ENCODE measurements around the gene ANO1. TPM values are rescaled to one million over a fixed set of nuclear protein-coding genes. Genes with fewer than 3 reads are reported as not detected.

The ANO1 gene
- polyA plus RNA-seq, 3 donors: not detected

- H3K27ac Mint-ChIP-seq: no peak overlapping the region
- Histone ChIP-seq H2AFZ (ENCODE audit: insufficient read depth, low read depth, low read length, poor library complexity, severe bottlenecking) (no peak overlapping the region), H3K27ac (ENCODE audit: low read depth in 1 of 2, low read length in 2 of 2) (no peak overlapping the region), H3K4me2 (replicated peaks; ENCODE audit: extremely low read depth, low read length, poor library complexity, severe bottlenecking) (no peak overlapping the region), H3K36me3 (replicated peaks in 1 of 2; ENCODE audit: control insufficient read depth in 1 of 2, insufficient read depth in 2 of 2, low read length in 2 of 2) (no peaks in the 10 kb centered on the region), H3K27me3 (ENCODE audit: control insufficient read depth in 2 of 2, insufficient read depth in 2 of 2, low read length in 2 of 2) (no peaks in the 10 kb centered on the region), H4K20me1 (ENCODE audit: insufficient read depth, low read length) (no peaks in the 10 kb centered on the region), H3K9me3 (replicated peaks in 1 of 2; ENCODE audit: control insufficient read depth in 1 of 2, insufficient read depth in 1 of 2, low read length in 2 of 2) (peaks cover 47 to 48% of the 10 kb centered on the region in 2 donors), H3K4me3 (replicated peaks in 1 of 3; ENCODE audit: low read depth in 2 of 3, low read length in 3 of 3) (no peak overlapping the region), H3K79me2 (ENCODE audit: insufficient read depth, low read length) (no peaks in the 10 kb centered on the region), H3K4me1 (ENCODE audit: control insufficient read depth in 1 of 2, insufficient read depth in 2 of 2, low read length in 2 of 2) (no peaks in the 10 kb centered on the region), H3K9ac (ENCODE audit: insufficient read depth, low read length, poor library complexity, severe bottlenecking) (no peak overlapping the region)
- H3K9me3 Mint-ChIP-seq: peaks cover 28 to 59% (median 51%) of the 10 kb centered on the region in 7 donors
- no peak for DNase-seq
- TF ChIP-seq CTCF (IDR thresholded peaks at IDR 0.05): no peak
- 96% methylated on average over 10 of the region's 11 CpGs for WGBS (ENCODE audit: insufficient coverage)
- H3K4me1 Mint-ChIP-seq: no peaks in the 10 kb centered on the region
- peaks cover 0 to 4% (median 0%) of the 10 kb centered on the region in 3 donors for H3K27me3 Mint-ChIP-seq (ENCODE audit: low read depth in 3 of 3)
- H3K4me3 Mint-ChIP-seq: no peak overlapping the region
- H3K36me3 Mint-ChIP-seq: no peaks in the 10 kb centered on the region
- intact Hi-C loops (cut with micrococcal nuclease): no loop called here
These were observed 37.7 kb upstream of the ANO1 start for GRCh38 chr11:70040452-70040851.

- no peak for TF ChIP-seq CTCF (IDR thresholded peaks at IDR 0.05)
- Mint-ChIP-seq H3K36me3 (no peaks in the 10 kb centered on the region), H3K9me3 (peaks cover 28 to 59% (median 51%) of the 10 kb centered on the region in 7 donors), H3K27me3 (ENCODE audit: low read depth in 3 of 3) (peaks cover 0 to 4% (median 3%) of the 10 kb centered on the region in 3 donors), H3K4me3 (no peak overlapping the region), H3K4me1 (no peaks in the 10 kb centered on the region), H3K27ac (no peak overlapping the region)
- no peak overlapping the region for H3K4me3 ChIP-seq (replicated peaks in 1 of 3; ENCODE audit: low read depth in 2 of 3, low read length in 3 of 3)
- H3K9ac ChIP-seq (ENCODE audit: insufficient read depth, low read length, poor library complexity, severe bottlenecking): no peak overlapping the region
- no peaks in the 10 kb centered on the region for H4K20me1 ChIP-seq (ENCODE audit: insufficient read depth, low read length)
- H3K27me3 ChIP-seq (ENCODE audit: control insufficient read depth in 2 of 2, insufficient read depth in 2 of 2, low read length in 2 of 2): no peaks in the 10 kb centered on the region
- WGBS (ENCODE audit: insufficient coverage): no CpG with 5 or more reads among the region's 4 CpGs
- no peaks in the 10 kb centered on the region for H3K36me3 ChIP-seq (replicated peaks in 1 of 2; ENCODE audit: control insufficient read depth in 1 of 2, insufficient read depth in 2 of 2, low read length in 2 of 2)
- H3K4me1 ChIP-seq (ENCODE audit: control insufficient read depth in 1 of 2, insufficient read depth in 2 of 2, low read length in 2 of 2): no peaks in the 10 kb centered on the region
- H3K9me3 ChIP-seq (replicated peaks in 1 of 2; ENCODE audit: control insufficient read depth in 1 of 2, insufficient read depth in 1 of 2, low read length in 2 of 2): peaks cover 47 to 48% of the 10 kb centered on the region in 2 donors
- H3K79me2 ChIP-seq (ENCODE audit: insufficient read depth, low read length): no peaks in the 10 kb centered on the region
- H2AFZ ChIP-seq (ENCODE audit: insufficient read depth, low read depth, low read length, poor library complexity, severe bottlenecking): no peak overlapping the region
- intact Hi-C loops (cut with micrococcal nuclease): no loop called here
- H3K4me2 ChIP-seq (replicated peaks; ENCODE audit: extremely low read depth, low read length, poor library complexity, severe bottlenecking): no peak overlapping the region
- no peak overlapping the region for H3K27ac ChIP-seq (ENCODE audit: low read depth in 1 of 2, low read length in 2 of 2)
- no peak for DNase-seq
These were observed 37.1 kb upstream of the ANO1 start for GRCh38 chr11:70040869-70041501.
